Astrocyte (in vitro differentiated cells and primary cell): Measurements from ENCODE around the gene TMEM69. TPM values are rescaled to one million over a fixed set of nuclear protein-coding genes. Genes with fewer than 3 reads are reported as not detected.
A peak's percentile ranks its signal among the peaks of the same experiment; 100 is the strongest.

ENCODE experiments used
- DNase-seq: peaks from one replicate; pipeline ENCODE4 v3.0.0-alpha.2; 2010; ENCODE audit warnings: low read depth
- FAIRE-seq: peaks from 2 replicates; lab custom pipeline; 2011; peaks lifted over from hg19 to GRCh38; lab: Jason Lieb, UNC
- H2AFZ ChIP-seq: 2 replicates; pipeline ENCODE4 v1.6.0; 2012; ENCODE audit warnings: low read depth, low read length, inconsistent platforms
- H3K27ac ChIP-seq: 2 replicates; pipeline ENCODE4 v1.5.1; 2011; ENCODE audit warnings: low read depth, low read length, inconsistent platforms
- H3K27me3 ChIP-seq: 2 replicates; pipeline ENCODE4 v1.6.0; 2011; ENCODE audit warnings: low read length, inconsistent platforms; ENCODE audit not compliant: insufficient read depth
- H3K36me3 ChIP-seq: 2 replicates; pipeline ENCODE4 v1.5.1; 2011; ENCODE audit warnings: low read length, inconsistent platforms; ENCODE audit not compliant: insufficient read depth
- H3K4me1 ChIP-seq: 2 replicates; pipeline ENCODE4 v1.5.1; 2011; ENCODE audit warnings: low read length, inconsistent platforms; ENCODE audit not compliant: insufficient read depth
- H3K4me2 ChIP-seq: 2 replicates; pipeline ENCODE4 v1.6.0; 2012; ENCODE audit warnings: low read length, inconsistent platforms
- H3K4me3 ChIP-seq: 2 replicates; pipeline ENCODE4 v1.5.1; 2011; ENCODE audit warnings: low read depth, mild to moderate bottlenecking, low read length, inconsistent platforms; ENCODE audit not compliant: insufficient read depth
- H3K79me2 ChIP-seq: 2 replicates; pipeline ENCODE4 v1.6.0; 2012; ENCODE audit warnings: mild to moderate bottlenecking, low read length, inconsistent platforms; ENCODE audit not compliant: insufficient read depth
- H3K9ac ChIP-seq: 2 replicates; pipeline ENCODE4 v1.6.0; 2012; ENCODE audit warnings: mild to moderate bottlenecking, low read length, inconsistent platforms
- H3K9me3 ChIP-seq: 2 replicates; pipeline ENCODE4 v1.5.1; 2012; ENCODE audit warnings: low read depth, mild to moderate bottlenecking, low read length, inconsistent platforms; ENCODE audit not compliant: insufficient read depth
- H4K20me1 ChIP-seq: 2 replicates; pipeline ENCODE4 v1.6.0; 2012; ENCODE audit warnings: low read length, inconsistent platforms; ENCODE audit not compliant: insufficient read depth
- H3K27ac Mint-ChIP-seq: one replicate; pipeline ENCODE4 v1.8.0; 2021; ENCODE audit warnings: mild to moderate bottlenecking, mixed read lengths; ENCODE audit not compliant: unreplicated experiment
- H3K27me3 Mint-ChIP-seq: one replicate; pipeline ENCODE4 v1.8.0; 2021; ENCODE audit warnings: low read depth, mixed read lengths; ENCODE audit not compliant: unreplicated experiment
- H3K36me3 Mint-ChIP-seq: one replicate; pipeline ENCODE4 v1.8.0; 2021; ENCODE audit warnings: low read depth, mixed read lengths; ENCODE audit not compliant: unreplicated experiment
- H3K4me1 Mint-ChIP-seq: one replicate; pipeline ENCODE4 v1.8.0; 2021; ENCODE audit warnings: low read depth, mixed read lengths; ENCODE audit not compliant: unreplicated experiment
- H3K4me3 Mint-ChIP-seq: one replicate; pipeline ENCODE4 v1.8.0; 2021; ENCODE audit warnings: mild to moderate bottlenecking, moderate library complexity, mixed read lengths; ENCODE audit not compliant: unreplicated experiment
- H3K9me3 Mint-ChIP-seq: one replicate; pipeline ENCODE4 v1.8.0; 2021; ENCODE audit warnings: mild to moderate bottlenecking, mixed read lengths; ENCODE audit not compliant: unreplicated experiment
- CTCF ChIP-seq: IDR thresholded peaks from 2 replicates; pipeline ENCODE4 v1.5.1; 2011; ENCODE audit warnings: low read depth, mild to moderate bottlenecking, inconsistent platforms, low read length, moderate library complexity; ENCODE audit not compliant: insufficient read depth
- EZH2 ChIP-seq: IDR thresholded peaks from 2 replicates; pipeline ENCODE4 v1.6.1; 2012; ENCODE audit warnings: mild to moderate bottlenecking, low read length, inconsistent platforms; ENCODE audit not compliant: insufficient read depth
- total RNA-seq: library from RNA; stranded (reverse); gene quantifications from 2 replicates; pipeline ENCODE4 v1.2.1, GENCODE V29; 2021

Gene TMEM69
- total RNA-seq, 1 donor from 2014 or later, result 23.3 TPM

DNA sequence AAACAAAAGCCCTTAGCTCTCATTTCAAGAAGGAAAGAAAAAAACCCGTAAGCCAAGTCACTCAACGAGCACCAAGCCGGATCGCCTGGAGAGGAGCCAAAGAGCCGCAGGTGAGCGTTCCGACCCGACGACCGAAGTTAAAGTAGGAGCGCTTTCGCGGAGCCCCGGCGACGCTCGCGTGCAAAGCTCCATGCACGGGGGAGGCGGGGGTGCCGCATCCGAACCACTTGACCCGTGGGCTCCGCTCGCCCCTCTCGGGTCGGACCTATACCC lies 2.0 kb upstream of the TMEM69 start:
- Histone ChIP-seq H3K4me3 (peak overlapping the region; percentile 93), H3K4me2 (peak overlapping the region; percentile 95)
- no peak for FAIRE-seq

DNA sequence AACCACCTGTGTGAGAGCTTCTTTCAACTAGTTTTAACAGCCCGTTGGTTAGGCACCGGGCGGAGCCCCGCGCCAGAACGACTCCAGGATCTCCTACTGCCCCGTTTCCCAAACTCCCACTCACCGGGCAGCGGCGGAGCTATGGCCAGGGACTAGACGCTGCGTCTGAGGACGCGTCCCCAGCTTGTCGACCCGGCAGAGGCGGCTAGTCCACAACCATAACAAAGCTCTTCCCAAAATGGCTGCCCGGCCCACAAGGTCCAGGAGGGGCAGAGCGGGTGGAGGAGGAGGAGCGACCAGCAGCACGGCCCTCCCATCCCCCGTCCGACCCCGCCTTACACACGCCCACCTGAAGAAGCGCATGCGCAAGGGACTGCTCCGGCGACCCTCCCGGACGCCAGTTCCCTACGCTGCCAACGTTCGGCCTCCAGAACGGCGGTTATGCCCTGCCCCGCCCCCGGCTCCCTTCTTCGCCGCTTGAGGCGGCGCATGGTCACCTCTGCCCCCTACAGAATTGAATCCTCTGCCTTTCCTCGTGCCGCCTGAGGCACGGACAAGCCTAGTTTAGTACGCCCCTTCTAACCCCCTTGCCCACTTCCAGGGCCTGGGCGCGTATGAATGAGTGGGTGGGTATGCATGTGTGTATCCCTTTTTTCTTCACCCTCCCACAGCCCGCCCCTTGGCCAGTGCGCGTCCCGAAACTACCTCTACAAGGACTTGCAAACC lies 1.5 kb upstream of the TMEM69 start, which contains the start of gene GPBP1L1:
GPBP1L1 (minus strand) TSS at position 246 of the 726 bp plus-strand sequence. CDS start 27,446 bp downstream, outside the sequence.
- Mint-ChIP-seq H3K27ac (peak within 1 kb of the TSS; percentile 96), H3K4me1 (peaks cover 5% of the 10 kb centered on the region), H3K36me3 (no peaks in the 10 kb centered on the region), H3K9me3 (no peaks in the 10 kb centered on the region), H3K4me3 (peak within 1 kb of the TSS; percentile 95), H3K27me3 (no peaks in the 10 kb centered on the region)
- Histone ChIP-seq H3K27me3 (no peaks in the 10 kb centered on the region), H2AFZ (peak within 1 kb of the TSS; percentile 96), H3K4me1 (peaks cover 8% of the 10 kb centered on the region), H3K27ac (peak within 1 kb of the TSS; percentile 94), H3K4me2 (peak within 1 kb of the TSS; percentile 95), H3K79me2 (peaks cover 83% of the 10 kb centered on the region), H3K4me3 (peak within 1 kb of the TSS; percentile 93), H3K36me3 (no peaks in the 10 kb centered on the region), H4K20me1 (peaks cover 28% of the 10 kb centered on the region), H3K9me3 (no peaks in the 10 kb centered on the region), H3K9ac (peak within 1 kb of the TSS; percentile 98)
- no peak for FAIRE-seq
- peak; percentile 87 for DNase-seq
- TF ChIP-seq EZH2 (no peak), CTCF (no peak)

More for the DNA sequence above, 2.0 kb upstream of the TMEM69 start:
- peak overlapping the region; percentile 94 for H3K27ac ChIP-seq
- Mint-ChIP-seq H3K4me3 (peak overlapping the region; percentile 95), H3K36me3 (no peaks in the 10 kb centered on the region), H3K27me3 (no peaks in the 10 kb centered on the region), H3K9me3 (no peaks in the 10 kb centered on the region), H3K27ac (peak overlapping the region; percentile 96), H3K4me1 (peaks cover 8% of the 10 kb centered on the region)
- H3K27me3 ChIP-seq, result no peaks in the 10 kb centered on the region
- peaks cover 33% of the 10 kb centered on the region for H4K20me1 ChIP-seq
- H3K9ac ChIP-seq, result peak overlapping the region; percentile 98
- peaks cover 83% of the 10 kb centered on the region for H3K79me2 ChIP-seq
- no peaks in the 10 kb centered on the region for H3K36me3 ChIP-seq
- peaks cover 8% of the 10 kb centered on the region for H3K4me1 ChIP-seq
- peak overlapping the region; percentile 96 for H2AFZ ChIP-seq
- H3K9me3 ChIP-seq, result no peaks in the 10 kb centered on the region
- no peak for DNase-seq
- TF ChIP-seq EZH2 (no peak), CTCF (no peak)
